ENCODE results near the gene PASK.

PASK gene

GRCh38 chr2:241187101-241187917, 38.0 kb upstream of the PASK start:
- H3K9me3 ChIP-seq (ENCODE audit: control insufficient read depth, low read length) = no peaks in the 10 kb centered on the region
- H3K4me2 ChIP-seq (ENCODE audit: low read length) = no peak overlapping the region
- H3K4me1 ChIP-seq = no peaks in the 10 kb centered on the region
- no peaks in the 10 kb centered on the region for H3K36me3 ChIP-seq (ENCODE audit: control insufficient read depth, insufficient read depth, low read length)
- H3K9ac ChIP-seq = no peak overlapping the region
- TF ChIP-seq CTCF (IDR thresholded peaks at IDR 0.05) = no peak
- no peaks in the 10 kb centered on the region for H3K79me2 ChIP-seq
- no peak overlapping the region for H3K4me3 ChIP-seq (ENCODE audit: low read depth, low read length)
- H2AFZ ChIP-seq = no peak overlapping the region
- H3K27me3 ChIP-seq (ENCODE audit: control insufficient read depth, insufficient read depth, low read length) = no peaks in the 10 kb centered on the region
- no peak overlapping the region for H3K27ac ChIP-seq

- TF ChIP-seq CTCF (IDR thresholded peaks at IDR 0.05) = no peak
- no peaks in the 10 kb centered on the region for H3K36me3 ChIP-seq (ENCODE audit: control insufficient read depth, insufficient read depth, low read length)
- H3K9ac ChIP-seq = no peak overlapping the region
- H2AFZ ChIP-seq = no peak overlapping the region
- no peak overlapping the region for H3K4me2 ChIP-seq (ENCODE audit: low read length)
- H3K27me3 ChIP-seq (ENCODE audit: control insufficient read depth, insufficient read depth, low read length) = no peaks in the 10 kb centered on the region
- H3K4me3 ChIP-seq (ENCODE audit: low read depth, low read length) = no peak overlapping the region
- no peaks in the 10 kb centered on the region for H3K9me3 ChIP-seq (ENCODE audit: control insufficient read depth, low read length)
- H3K79me2 ChIP-seq = no peaks in the 10 kb centered on the region
- H3K4me1 ChIP-seq = no peaks in the 10 kb centered on the region
- H3K27ac ChIP-seq = no peak overlapping the region
Observed at GRCh38 chr2:241185961-241186360, 36.7 kb upstream of the PASK start.

DNA sequence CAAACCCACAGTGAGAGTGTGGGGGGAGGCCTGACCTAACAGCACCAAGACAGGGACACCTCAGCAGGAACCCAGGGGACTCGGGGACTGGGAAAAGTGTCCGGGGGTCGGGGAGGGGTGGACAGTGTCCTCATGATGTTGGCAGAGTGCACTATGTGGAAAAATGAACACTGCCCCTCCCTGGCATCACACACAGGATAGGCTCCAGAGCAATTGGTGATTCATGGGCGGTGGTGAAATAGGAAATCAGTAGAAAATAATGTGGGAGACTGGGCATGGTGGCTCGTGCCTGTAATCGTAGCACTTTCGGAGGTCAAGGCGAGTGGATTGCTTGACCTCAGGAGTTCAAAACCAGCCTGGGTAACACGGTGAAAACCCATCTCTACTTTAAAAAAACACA, 35.6 kb upstream of the PASK start:
- Histone ChIP-seq H2AFZ (no peak overlapping the region), H3K27me3 (ENCODE audit: control insufficient read depth, insufficient read depth, low read length) (no peaks in the 10 kb centered on the region), H3K9me3 (ENCODE audit: control insufficient read depth, low read length) (no peaks in the 10 kb centered on the region), H3K36me3 (ENCODE audit: control insufficient read depth, insufficient read depth, low read length) (no peaks in the 10 kb centered on the region), H3K4me1 (no peaks in the 10 kb centered on the region), H3K4me2 (ENCODE audit: low read length) (no peak overlapping the region), H3K27ac (no peak overlapping the region), H3K9ac (no peak overlapping the region), H3K4me3 (ENCODE audit: low read depth, low read length) (no peak overlapping the region), H3K79me2 (no peaks in the 10 kb centered on the region)
- no peak for TF ChIP-seq CTCF (IDR thresholded peaks at IDR 0.05)

GRCh38 chr2:241183221-241183620, 33.9 kb upstream of the PASK start:
- H3K36me3 ChIP-seq (ENCODE audit: control insufficient read depth, insufficient read depth, low read length) = no peaks in the 10 kb centered on the region
- H3K9ac ChIP-seq = no peak overlapping the region
- H2AFZ ChIP-seq = no peak overlapping the region
- no peaks in the 10 kb centered on the region for H3K27me3 ChIP-seq (ENCODE audit: control insufficient read depth, insufficient read depth, low read length)
- no peak overlapping the region for H3K4me3 ChIP-seq (ENCODE audit: low read depth, low read length)
- no peaks in the 10 kb centered on the region for H3K79me2 ChIP-seq
- H3K4me1 ChIP-seq = no peaks in the 10 kb centered on the region
- H3K9me3 ChIP-seq (ENCODE audit: control insufficient read depth, low read length) = no peaks in the 10 kb centered on the region
- H3K4me2 ChIP-seq (ENCODE audit: low read length) = no peak overlapping the region
- TF ChIP-seq CTCF (IDR thresholded peaks at IDR 0.05) = no peak
- no peak overlapping the region for H3K27ac ChIP-seq
